CD4-positive, alpha-beta T cell treated with Interleukin-10 for 1 hour (primary cell): ENCODE measurements around the gene DUSP28.
A peak's percentile ranks its signal among the peaks of the same experiment; 100 is the strongest.
"Not testable (repeated sequence)": the region's sequence is repeated elsewhere in the genome, so short reads cannot be mapped to it uniquely, and the experiment has no call there.

Experiments
- DNase-seq: peaks from one replicate; pipeline ENCODE4 v3.0.0-alpha.2; 2020

Gene DUSP28

GRCh38 chr2:240528406-240529040, 31.6 kb upstream of the DUSP28 start:
- no peak for DNase-seq

GRCh38 chr2:240529344-240529999, 30.7 kb upstream of the DUSP28 start:
- DNase-seq = no peak

DNA sequence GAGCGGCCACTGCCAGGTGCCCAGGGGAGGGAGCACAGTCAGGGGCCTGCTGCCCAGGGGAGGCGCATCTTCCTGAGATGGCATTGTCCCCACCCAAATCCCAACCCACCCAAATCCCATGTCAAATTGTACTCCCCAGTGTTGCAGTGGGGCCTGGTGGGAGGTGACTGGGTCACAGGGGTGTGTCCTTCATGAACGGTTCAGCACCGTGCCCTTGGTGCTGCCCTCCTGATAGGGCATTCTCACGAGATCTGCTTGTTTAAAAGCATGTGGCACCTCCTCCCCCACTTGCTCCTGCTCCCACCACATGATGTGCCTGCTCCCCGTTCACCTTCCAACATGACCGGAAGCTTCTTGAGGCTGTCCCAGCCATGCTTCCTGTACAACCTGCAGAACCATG, 30.0 kb upstream of the DUSP28 start:
- no peak for DNase-seq

- DNase-seq = no peak
Measured at GRCh38 chr2:240531038-240531437, 29.1 kb upstream of the DUSP28 start.

DNA sequence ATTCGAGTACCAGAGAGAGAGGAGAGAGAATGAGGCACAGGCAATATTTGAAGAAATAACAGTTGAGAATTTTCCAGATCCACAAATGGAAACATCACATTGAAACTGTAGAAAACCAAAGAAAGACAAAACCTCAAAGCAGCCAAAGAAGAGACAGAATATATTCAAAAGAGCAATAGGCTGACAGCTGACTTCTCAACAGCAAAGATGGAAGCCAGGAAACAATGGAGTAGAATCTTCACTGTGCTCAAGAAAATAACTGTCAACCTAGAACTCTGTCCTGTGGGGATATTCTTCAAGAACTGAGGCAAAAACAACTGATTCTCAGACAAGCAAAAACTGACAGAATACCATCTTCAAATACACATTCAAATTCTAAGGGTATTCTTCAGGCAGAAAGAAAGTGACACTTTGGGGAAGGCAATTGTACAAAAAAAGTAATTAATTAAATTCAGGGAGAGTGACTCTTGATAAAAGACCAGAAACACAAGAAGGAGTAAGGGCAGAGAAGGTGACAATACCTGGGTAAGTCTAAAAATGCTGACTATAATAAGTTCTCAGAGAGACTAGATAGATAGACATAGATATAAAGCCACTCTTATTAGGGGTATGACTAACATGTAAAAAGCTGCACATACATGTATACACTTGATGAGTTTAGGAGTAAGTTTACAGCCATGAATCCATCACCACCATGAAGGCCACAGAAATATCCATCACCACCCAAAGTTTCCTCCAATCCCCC, 28.0 kb upstream of the DUSP28 start:
- no peak for DNase-seq

GRCh38 chr2:240538031-240538780, 22.0 kb upstream of the DUSP28 start:
- DNase-seq = no peak

DNA sequence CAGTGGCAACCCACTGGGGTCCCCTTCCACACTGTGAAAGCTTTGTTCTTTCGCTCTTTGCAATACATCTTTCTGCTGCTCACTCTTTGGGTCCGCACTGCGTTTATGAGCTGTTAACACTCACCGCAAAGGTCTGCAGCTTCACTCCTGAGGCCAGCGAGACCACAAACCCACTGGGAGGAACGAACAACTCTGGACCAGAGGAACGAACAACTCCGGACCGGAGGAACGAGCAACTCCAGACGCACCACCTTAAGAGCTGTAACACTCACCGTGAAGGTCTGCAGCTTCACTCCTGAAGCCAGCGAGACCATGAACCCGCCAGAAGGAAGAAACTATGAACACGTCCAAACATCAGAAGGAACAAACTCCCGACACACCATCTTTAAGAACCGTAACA, 21.1 kb upstream of the DUSP28 start:
- DNase-seq = not testable (repeated sequence)

- DNase-seq = no peak
Measured at GRCh38 chr2:240539906-240540305, 20.3 kb upstream of the DUSP28 start.

DNA sequence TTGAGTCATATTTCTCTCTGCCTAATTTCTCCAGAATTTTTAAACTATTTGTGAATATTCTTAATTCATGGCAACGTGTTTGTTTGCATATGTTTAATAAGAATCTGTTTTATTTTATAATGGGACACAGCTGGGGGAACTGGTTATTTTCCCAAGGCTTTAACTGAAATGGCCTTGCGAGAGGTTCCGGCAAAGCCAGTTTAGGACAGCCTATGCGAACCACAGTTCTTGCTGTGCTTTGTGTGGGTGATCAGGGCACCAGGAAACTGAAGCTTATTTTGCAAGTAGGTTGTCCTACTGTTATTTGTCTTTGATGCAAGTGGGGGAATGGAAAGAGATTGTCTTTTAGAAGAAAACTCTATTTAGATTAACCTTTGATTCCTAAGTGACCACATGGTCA, 8.9 kb upstream of the DUSP28 start:
- no peak for DNase-seq

GRCh38 chr2:240551811-240552210, 8.3 kb upstream of the DUSP28 start:
- DNase-seq = no peak

- DNase-seq = no peak
Measured at GRCh38 chr2:240553956-240554480, 6.1 kb upstream of the DUSP28 start.

DNA sequence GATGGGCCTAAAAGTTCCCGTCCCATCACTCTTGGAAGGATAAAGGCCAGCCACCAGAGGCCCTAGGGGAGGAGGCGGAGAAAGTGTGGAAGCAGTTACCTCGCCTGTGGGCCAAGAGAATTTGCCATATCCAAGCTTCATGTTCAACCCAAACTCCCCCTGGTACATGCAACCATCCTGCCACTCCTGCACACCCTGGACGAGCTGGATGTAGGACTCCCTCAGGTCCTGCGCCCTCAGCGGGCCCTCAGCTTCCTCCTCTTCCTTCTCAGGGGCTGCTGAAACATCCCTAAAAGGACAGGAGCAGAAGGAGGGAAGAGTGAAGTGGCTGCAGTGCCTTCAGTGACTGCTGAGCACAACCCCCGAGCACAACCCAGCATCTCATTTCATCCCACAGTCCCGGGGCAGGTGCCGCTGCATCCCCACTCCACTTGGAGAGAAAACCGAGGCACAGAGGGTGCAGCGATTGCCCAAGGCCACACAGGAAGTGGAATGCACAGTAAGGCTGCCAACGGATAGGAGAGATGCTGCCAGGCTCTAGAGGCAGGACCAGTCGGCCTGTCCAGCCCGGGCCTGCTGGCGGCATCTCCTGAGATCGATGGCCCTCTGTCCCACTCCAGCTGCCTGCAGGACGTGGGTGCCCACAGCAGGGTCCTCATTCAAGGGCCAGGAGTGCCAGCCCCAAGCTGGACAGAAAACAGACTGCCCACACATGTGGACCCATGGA, 5.2 kb upstream of the DUSP28 start:
- DNase-seq = no peak

GRCh38 chr2:240555541-240556250, 4.5 kb upstream of the DUSP28 start:
- DNase-seq = no peak

- DNase-seq = peak; percentile 83
Measured at GRCh38 chr2:240556553-240557100, 3.5 kb upstream of the DUSP28 start.

GRCh38 chr2:240557101-240557751, 2.9 kb upstream of the DUSP28 start:
- DNase-seq = no peak

DNA sequence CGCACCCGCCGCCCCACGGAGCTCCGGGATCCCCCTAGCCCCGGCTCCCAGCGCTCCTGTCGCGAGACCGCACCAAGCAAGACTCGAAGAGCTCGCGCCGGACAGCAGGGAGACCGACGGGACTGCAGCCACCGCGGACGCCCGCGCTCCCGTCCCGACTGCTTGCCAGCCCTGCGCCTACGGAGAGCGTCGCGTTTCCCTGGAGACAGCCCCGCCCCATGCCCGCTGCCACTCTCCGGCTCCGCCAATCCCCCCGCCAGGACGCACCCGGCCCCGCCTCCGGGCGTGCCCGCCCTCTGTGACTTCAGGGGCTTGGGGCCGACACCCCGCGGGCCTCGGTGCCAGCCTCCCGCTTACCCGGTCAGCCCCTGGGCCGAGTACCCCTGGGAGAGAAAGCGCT, 2.3 kb upstream of the DUSP28 start, which contains the start of gene ANKMY1:
Gene ANKMY1 (minus strand): TSS at position 181 of the 400 bp plus-strand sequence. CDS start 653 bp downstream, outside the sequence.
- peak; percentile 74 for DNase-seq

DNA sequence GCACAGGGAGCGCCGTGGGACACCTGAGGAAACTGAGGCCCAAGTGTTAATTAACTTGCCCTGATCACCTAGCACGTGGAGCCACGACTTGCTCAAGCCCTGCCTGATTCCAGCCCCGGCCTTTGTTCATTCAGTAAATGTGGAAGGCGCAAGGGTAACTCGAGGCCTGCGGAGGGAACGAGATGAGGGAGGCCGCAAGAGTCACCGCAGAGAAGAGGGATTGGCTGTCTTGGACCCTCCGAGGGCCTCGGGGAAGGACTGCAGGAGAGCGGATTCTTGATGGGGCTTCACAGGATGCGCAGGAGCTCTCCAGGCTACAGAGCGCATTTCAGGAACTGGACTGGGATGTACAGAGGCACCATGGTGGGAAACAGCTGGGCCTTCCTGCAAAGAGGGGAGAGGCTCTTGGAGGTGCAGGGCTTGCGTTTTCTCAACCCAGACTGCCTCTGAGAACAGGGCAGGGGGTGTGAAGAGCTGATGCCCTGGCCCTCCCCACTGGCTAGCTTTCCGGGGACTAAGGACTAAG, 1.9 kb upstream of the DUSP28 start:
- DNase-seq = no peak

DNA sequence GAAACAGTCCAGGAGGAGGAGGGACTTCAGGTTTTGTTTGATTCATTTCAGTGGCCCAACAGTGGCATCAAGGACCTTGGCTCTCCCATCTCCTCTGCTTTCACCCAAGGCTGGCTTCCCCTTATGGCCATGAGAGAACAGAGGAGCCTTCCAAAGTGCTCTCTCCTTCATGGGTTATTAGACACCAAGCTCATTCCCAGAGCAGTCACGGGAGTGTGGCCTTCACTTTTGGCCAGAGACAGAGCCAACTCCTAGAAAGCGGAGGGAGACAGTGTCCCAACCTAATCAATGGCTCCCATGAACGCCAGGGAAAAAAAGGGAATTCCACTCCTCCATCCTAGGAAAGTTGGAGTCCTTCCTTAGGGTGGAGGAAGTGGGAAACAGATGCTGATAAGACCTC, 871 bp upstream of the DUSP28 start:
- no peak for DNase-seq

DNA sequence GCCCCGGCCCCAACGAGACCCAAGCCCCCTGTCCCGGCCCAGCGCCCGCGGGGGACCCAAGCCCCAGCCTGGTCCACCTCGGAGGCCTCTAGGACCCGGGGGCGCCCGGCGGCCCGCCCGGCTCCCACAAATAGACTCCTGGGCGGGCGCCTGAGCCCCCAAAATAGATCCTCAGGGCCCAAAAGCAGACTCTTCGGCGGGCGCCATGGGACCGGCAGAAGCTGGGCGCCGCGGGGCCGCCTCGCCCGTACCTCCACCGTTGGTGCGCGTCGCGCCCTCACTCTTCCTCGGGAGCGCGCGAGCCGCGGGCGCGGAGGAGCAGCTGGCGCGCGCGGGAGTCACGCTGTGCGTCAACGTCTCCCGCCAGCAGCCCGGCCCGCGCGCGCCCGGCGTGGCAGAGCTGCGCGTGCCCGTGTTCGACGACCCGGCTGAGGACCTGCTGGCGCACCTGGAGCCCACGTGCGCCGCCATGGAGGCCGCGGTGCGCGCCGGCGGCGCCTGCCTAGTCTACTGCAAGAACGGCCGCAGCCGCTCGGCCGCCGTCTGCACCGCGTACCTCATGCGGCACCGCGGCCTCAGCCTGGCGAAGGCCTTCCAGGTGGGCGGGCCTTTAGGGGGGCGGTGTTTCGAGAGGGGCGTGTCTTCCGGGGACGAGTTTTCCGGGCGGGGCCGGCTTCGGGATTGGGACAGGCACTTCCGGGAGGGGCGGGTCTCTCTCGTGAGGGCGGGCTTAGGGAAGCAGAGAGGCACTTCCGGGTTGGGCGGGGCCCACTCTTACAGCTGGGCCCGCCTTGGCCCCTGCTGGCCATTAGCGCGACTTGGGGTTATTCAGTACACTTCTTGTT, 545 bp downstream of the DUSP28 start:
- peak; percentile 100 for DNase-seq
